ENCODE measurements around the gene SURF4. TPM values are rescaled to one million over a fixed set of nuclear protein-coding genes. Genes with fewer than 3 reads are reported as not detected.
A peak's percentile ranks its signal among the peaks of the same experiment; 100 is the strongest.
"Not testable (repeated sequence)": the region's sequence is repeated elsewhere in the genome, so short reads cannot be mapped to it uniquely, and the experiment has no call there.

SURF4 gene
- total and polyA plus RNA-seq, 3 experiments from 2014 or later, result 202 to 250 (median 239) TPM

DNA sequence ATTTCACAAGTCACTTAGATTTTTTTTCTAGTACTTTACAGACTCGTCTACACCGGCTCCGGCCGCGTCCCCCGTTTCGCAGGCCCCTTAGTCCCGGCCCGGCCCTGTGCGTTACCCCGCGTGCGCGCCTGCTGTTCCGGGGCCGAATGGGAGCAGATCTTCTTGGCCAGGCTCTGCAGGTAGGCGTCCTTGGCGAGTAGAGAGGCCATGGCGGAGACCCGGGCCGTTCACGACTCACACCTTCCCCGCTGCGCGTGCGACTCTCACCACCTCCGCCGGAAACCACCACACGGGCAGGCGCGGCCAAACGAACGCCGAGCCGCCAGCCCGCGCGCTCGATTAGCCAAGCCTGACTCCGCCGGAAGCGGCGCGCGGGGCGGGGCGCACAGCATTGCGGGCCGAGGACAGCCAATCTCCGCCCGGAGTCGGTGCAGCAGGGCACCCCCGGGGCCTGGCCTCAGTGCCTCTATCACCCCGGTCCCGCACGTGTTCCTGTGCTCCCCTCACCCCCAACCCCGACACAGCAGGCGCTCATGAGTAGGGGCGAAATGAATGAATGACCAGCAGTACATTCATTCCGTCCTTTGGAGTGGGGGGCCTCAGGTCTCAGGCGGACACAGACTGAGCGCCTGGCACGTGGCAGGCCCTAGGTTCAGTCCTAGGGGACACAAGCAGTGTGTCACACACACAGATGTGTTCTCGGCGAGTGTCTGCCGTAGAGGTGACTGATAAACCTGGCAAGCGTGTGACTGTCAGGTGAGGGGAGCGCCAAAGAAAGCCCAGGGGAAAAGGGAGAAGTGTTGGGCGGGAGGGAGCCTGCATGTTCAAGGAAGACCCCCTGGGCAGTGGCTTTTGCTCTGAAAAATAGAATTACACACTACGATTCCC is 39.7 kb downstream of the SURF4 start, which contains the start of gene SURF6:
TSS of gene SURF6 (minus strand) at position 265 of the 888 bp plus-strand sequence. CDS start at position 209, 56 bp downstream.
- Mint-ChIP-seq H3K4me1 (peaks cover 36 to 53% (median 49%) of the 10 kb centered on the region in 3 donors), H3K36me3 (peaks cover 0 to 65% (median 8%) of the 10 kb centered on the region in 3 donors)

DNA sequence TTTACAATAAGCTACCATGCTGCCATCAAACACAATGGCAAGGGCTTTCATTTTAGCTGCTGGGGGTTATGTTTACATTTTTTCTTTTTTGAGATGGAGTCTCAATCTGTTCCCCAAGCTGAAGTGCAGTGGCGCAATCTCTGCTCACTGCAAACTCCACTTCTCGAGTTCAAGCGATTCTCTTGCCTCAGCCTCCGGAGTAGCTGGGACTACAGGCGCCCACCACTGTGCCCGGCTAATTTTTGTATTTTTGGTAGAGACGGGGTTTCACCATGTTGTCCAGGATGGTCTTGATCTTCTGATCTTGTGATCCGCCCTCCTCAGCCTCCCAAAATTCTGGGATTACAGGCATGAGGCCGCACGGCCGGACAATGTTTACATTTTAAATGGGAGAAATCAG is 41.0 kb downstream of the SURF4 start:
- not testable (repeated sequence) for DNase-seq; H3K27me3 Mint-ChIP-seq; H3K9me3 ChIP-seq (ENCODE audit: low read length); H3K9me3 Mint-ChIP-seq; H3K27me3 ChIP-seq (ENCODE audit: insufficient read depth, low read length, poor library complexity, severe bottlenecking)
- Histone ChIP-seq H3K4me3 (ENCODE audit: low read length) (peak overlapping the region; percentile 92), H3K27ac (ENCODE audit: low read depth, low read length) (peak overlapping the region; percentile 72), H3K4me1 (ENCODE audit: insufficient read depth, low read length) (peaks cover 31% of the 10 kb centered on the region), H3K36me3 (ENCODE audit: insufficient read depth, low read length) (peaks cover 34% of the 10 kb centered on the region)
- Mint-ChIP-seq H3K36me3 (peaks cover 3 to 65% (median 8%) of the 10 kb centered on the region in 3 donors), H3K4me3 (peak overlapping the region; percentile 95 to 98 (median 96)), H3K4me1 (peaks cover 28 to 45% (median 42%) of the 10 kb centered on the region in 3 donors), H3K27ac (peak overlapping the region in 7 of 8 donors; percentile 72 to 96 (median 93))
- POLR2A ChIA-PET, result interaction anchor here (1.8 to 2.1 kb wide), 2 partner anchors 13 to 36 kb away, joined by 8 to 14 read pairs; partner anchors contain the start of genes MED22 and RPL7A
- CTCF ChIA-PET, result interaction anchor here (0.9 to 2.0 kb wide), 5 partner anchors 22 to 191 kb away, joined by 3 to 7 read pairs (median 4); no protein-coding TSS in a partner anchor

More for the DNA sequence above, 39.7 kb downstream of the SURF4 start, which contains the start of gene SURF6:
- peaks cover 26% of the 10 kb centered on the region for H3K36me3 ChIP-seq (ENCODE audit: insufficient read depth, low read length)
- peak within 1 kb of the TSS; percentile 72 for H3K27ac ChIP-seq (ENCODE audit: low read depth, low read length)
- H3K27me3 Mint-ChIP-seq, result no peaks in the 10 kb centered on the region
- H3K4me3 ChIP-seq (ENCODE audit: low read length), result peak within 1 kb of the TSS; percentile 92
- H3K4me1 ChIP-seq (ENCODE audit: insufficient read depth, low read length), result peaks cover 41% of the 10 kb centered on the region
- H3K27ac Mint-ChIP-seq, result peak within 1 kb of the TSS; percentile 92 to 96 (median 94)
- no peaks in the 10 kb centered on the region for H3K27me3 ChIP-seq (ENCODE audit: insufficient read depth, low read length, poor library complexity, severe bottlenecking)
- H3K9me3 ChIP-seq (ENCODE audit: low read length), result no peaks in the 10 kb centered on the region
- H3K4me3 Mint-ChIP-seq, result peak within 1 kb of the TSS; percentile 95 to 98 (median 96)
- no peaks in the 10 kb centered on the region for H3K9me3 Mint-ChIP-seq
- CTCF ChIA-PET, result interaction anchor here (1.2 to 2.0 kb wide), 3 partner anchors 35 to 42 kb away, joined by 3 to 7 read pairs (median 5); no protein-coding TSS in a partner anchor
- DNase-seq, result peak; percentile 89 to 94 (median 93)
- POLR2A ChIA-PET, result interaction anchor here (0.6 to 2.1 kb wide), 3 partner anchors 20 to 38 kb away, joined by 3 to 14 read pairs (median 8); partner anchors contain the start of genes SURF1 and SURF2

DNA sequence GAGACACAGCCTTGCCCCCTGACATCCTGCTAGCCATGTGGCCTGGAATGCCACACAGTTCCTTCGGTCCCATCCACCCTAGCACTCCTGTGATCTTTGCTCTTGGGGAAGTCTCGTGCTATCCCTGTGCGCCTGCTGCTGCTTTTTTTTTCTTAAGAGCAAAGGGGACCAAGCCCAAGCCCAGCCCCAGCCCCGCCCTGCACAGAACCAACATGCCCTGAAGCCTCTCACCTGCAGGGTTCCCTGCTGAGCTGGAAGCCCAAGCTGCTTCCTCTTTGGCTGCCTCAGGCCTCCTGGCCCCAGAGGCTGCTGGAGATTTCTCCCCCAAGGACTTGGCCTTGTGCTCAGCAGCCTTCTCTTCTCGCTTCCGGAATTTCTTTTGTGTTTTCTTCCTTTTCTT is 41.7 kb downstream of the SURF4 start:
- Histone ChIP-seq H3K36me3 (ENCODE audit: insufficient read depth, low read length) (peaks cover 34% of the 10 kb centered on the region), H3K4me3 (ENCODE audit: low read length) (no peak overlapping the region), H3K4me1 (ENCODE audit: insufficient read depth, low read length) (peaks cover 29% of the 10 kb centered on the region), H3K9me3 (ENCODE audit: low read length) (no peaks in the 10 kb centered on the region), H3K27ac (ENCODE audit: low read depth, low read length) (no peak overlapping the region), H3K27me3 (ENCODE audit: insufficient read depth, low read length, poor library complexity, severe bottlenecking) (no peaks in the 10 kb centered on the region)
- Mint-ChIP-seq H3K27me3 (no peaks in the 10 kb centered on the region), H3K4me3 (peak overlapping the region in 4 of 7 donors; percentile 36 to 59 (median 37)), H3K27ac (peak overlapping the region in 5 of 8 donors; percentile 24 to 94 (median 47)), H3K36me3 (peaks cover 3 to 61% (median 8%) of the 10 kb centered on the region in 3 donors), H3K9me3 (no peaks in the 10 kb centered on the region), H3K4me1 (peaks cover 21 to 45% (median 40%) of the 10 kb centered on the region in 3 donors)
- ChIA-PET CTCF (interaction anchor here (0.9 to 2.0 kb wide), 4 partner anchors 23 to 190 kb away, joined by 3 to 7 read pairs (median 4); no protein-coding TSS in a partner anchor), POLR2A (interaction anchor here (0.6 to 2.1 kb wide), 3 partner anchors 14 to 826 kb away, joined by 8 to 14 read pairs (median 8); partner anchors contain the start of genes MED22 and RPL7A)
- DNase-seq, result peak in 1 of 5 donors; percentile 39

DNA sequence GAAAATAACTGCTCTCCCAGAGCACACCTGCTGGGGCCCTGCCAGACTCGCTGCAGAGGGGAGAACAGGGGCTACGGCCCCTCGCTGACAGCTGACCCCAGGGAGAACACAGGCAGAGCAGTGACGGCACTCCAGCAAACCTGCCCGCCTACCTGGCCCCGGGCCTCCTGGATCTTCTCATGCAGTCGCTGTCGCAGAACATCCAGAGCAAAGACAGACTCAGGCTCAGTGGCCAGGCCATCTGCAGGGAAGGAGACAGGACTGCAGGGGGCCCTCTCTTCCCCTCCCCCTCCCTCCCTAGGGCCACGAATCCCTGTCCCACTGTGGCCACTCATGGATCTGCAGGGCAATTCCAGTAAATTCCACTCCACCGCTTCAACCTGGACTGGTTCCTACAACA is 42.3 kb downstream of the SURF4 start:
- Mint-ChIP-seq H3K36me3 (peaks cover 3 to 61% (median 4%) of the 10 kb centered on the region in 3 donors), H3K4me1 (peaks cover 21 to 50% (median 35%) of the 10 kb centered on the region in 3 donors), H3K27me3 (no peaks in the 10 kb centered on the region), H3K9me3 (no peaks in the 10 kb centered on the region), H3K27ac (peak overlapping the region in 2 of 8 donors; percentile 52 to 84), H3K4me3 (peak overlapping the region in 2 of 7 donors; percentile 22 to 36)
- Histone ChIP-seq H3K27ac (ENCODE audit: low read depth, low read length) (no peak overlapping the region), H3K9me3 (ENCODE audit: low read length) (no peaks in the 10 kb centered on the region), H3K27me3 (ENCODE audit: insufficient read depth, low read length, poor library complexity, severe bottlenecking) (no peaks in the 10 kb centered on the region), H3K4me1 (ENCODE audit: insufficient read depth, low read length) (peaks cover 29% of the 10 kb centered on the region), H3K4me3 (ENCODE audit: low read length) (no peak overlapping the region), H3K36me3 (ENCODE audit: insufficient read depth, low read length) (peaks cover 34% of the 10 kb centered on the region)
- ChIA-PET CTCF (no interaction called here), POLR2A (interaction anchor here (0.6 kb wide), 1 partner anchor 826 kb away, joined by 8 read pairs; no protein-coding TSS in a partner anchor)
- DNase-seq, result peak in 1 of 5 donors; percentile 38

DNA sequence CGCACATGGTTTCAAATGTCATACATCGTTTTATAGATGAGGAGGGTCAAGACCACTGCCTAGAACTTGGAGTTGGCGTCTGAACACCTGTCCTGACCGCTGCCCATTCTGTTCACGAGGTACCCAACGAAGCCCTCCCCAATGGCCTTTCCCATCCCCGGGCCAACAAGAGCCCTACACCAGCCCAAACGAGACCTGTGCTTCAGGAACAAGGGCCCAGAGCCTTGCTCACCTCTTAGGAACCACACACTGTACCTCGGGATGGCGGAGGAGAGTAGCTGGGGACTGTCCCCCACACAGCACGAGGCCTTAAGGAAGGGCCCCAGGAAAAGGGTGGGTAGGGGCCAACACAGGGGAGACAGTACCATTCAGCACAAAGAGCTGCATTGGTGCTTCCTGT is 42.8 kb downstream of the SURF4 start:
- peaks cover 21 to 52% (median 35%) of the 10 kb centered on the region in 3 donors for H3K4me1 Mint-ChIP-seq
- peaks cover 3 to 61% (median 4%) of the 10 kb centered on the region in 3 donors for H3K36me3 Mint-ChIP-seq
- no peak overlapping the region for H3K4me3 ChIP-seq (ENCODE audit: low read length)
- no peaks in the 10 kb centered on the region for H3K27me3 Mint-ChIP-seq
- H3K4me1 ChIP-seq (ENCODE audit: insufficient read depth, low read length), result peaks cover 29% of the 10 kb centered on the region
- H3K27ac Mint-ChIP-seq, result peak overlapping the region in 1 of 8 donors; percentile 79
- peaks cover 34% of the 10 kb centered on the region for H3K36me3 ChIP-seq (ENCODE audit: insufficient read depth, low read length)
- ChIA-PET POLR2A (interaction anchor here (1.0 to 1.1 kb wide), 2 partner anchors 15 to 44 kb away, joined by 3 to 4 read pairs; partner anchors contain the start of genes MED22, RPL7A and STKLD1), CTCF (interaction anchor here (0.8 to 1.1 kb wide), 2 partner anchors 41 to 70 kb away, joined by 3 to 4 read pairs; no protein-coding TSS in a partner anchor)
- peak in 1 of 5 donors; percentile 38 for DNase-seq
- H3K9me3 Mint-ChIP-seq, result no peaks in the 10 kb centered on the region
- H3K9me3 ChIP-seq (ENCODE audit: low read length), result no peaks in the 10 kb centered on the region
- H3K27ac ChIP-seq (ENCODE audit: low read depth, low read length), result no peak overlapping the region
- H3K4me3 Mint-ChIP-seq, result peak overlapping the region in 2 of 7 donors; percentile 24 to 66
- no peaks in the 10 kb centered on the region for H3K27me3 ChIP-seq (ENCODE audit: insufficient read depth, low read length, poor library complexity, severe bottlenecking)

DNA sequence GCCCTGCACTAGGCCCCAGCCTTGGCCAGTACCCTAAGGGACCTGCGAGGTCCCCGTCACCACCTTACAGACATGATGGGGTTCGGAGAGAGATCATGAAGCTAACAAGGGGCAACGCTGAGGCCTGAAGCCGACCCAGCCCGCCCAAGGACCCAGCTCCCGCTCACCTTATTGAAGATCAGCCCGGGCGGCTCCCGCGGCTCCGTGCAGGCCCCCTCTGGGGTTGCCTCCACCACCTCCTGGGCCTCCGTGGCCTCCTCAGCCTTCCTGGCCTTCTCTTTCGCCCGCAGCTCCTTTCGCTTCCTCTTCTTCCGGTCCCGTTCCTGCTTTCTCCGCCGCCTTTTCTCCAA is 43.5 kb downstream of the SURF4 start:
- CTCF ChIA-PET, result interaction anchor here (0.8 to 1.1 kb wide), 2 partner anchors 42 to 71 kb away, joined by 3 to 4 read pairs; no protein-coding TSS in a partner anchor
- H3K27ac Mint-ChIP-seq, result peak overlapping the region in 1 of 8 donors; percentile 24

DNA sequence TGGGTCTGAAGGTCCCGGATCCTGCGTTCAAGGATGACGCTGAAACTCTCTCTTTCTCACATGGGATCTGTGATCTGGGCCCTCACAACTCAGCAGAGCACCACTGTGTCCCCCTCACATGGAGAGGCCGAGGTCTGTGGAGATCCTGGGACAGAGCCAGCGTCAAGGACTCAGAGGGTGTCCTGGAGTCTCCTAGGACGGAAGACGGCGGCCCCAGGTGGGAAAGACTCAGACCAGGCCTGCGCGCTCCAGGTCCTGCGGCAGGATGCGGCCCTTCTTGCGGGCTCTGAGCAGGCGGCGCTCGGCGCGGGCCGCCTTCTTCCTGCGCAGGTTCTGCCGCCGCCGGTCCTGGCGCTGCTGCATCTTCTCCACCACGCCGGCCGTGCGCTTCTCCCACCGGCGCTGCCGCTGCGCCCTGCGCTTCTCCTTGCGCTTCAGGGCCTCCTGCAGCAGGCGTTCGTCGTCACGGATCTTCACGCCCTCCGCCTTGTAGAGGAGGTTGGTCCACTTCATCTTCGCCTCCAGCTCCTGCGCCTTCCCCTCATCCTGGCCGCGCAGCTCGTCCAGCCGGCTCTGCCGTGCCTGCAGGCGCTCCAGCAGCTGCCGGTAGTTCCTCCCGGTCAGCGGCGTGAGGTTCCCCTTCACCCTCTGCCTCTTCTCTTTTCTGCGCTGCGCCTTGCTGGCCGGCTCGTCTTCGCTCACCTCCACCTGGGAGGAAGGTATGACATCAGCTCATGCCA is 44.0 kb downstream of the SURF4 start:
- H3K36me3 ChIP-seq (ENCODE audit: insufficient read depth, low read length), result peaks cover 34% of the 10 kb centered on the region
- Mint-ChIP-seq H3K9me3 (no peaks in the 10 kb centered on the region), H3K27ac (peak overlapping the region in 1 of 8 donors; percentile 66), H3K4me1 (peaks cover 21 to 51% (median 39%) of the 10 kb centered on the region in 3 donors), H3K36me3 (peaks cover 3 to 65% (median 4%) of the 10 kb centered on the region in 3 donors), H3K27me3 (no peaks in the 10 kb centered on the region), H3K4me3 (peak overlapping the region in 1 of 7 donors; percentile 24)
- ChIA-PET POLR2A (interaction anchor here (1.0 kb wide), 1 partner anchor 16 kb away, joined by 4 read pairs; the partner anchor contains the start of genes MED22 and RPL7A), CTCF (interaction anchor here (1.1 kb wide), 1 partner anchor 42 kb away, joined by 4 read pairs; no protein-coding TSS in a partner anchor)
- no peak overlapping the region for H3K27ac ChIP-seq (ENCODE audit: low read depth, low read length)
- H3K4me3 ChIP-seq (ENCODE audit: low read length), result no peak overlapping the region
- no peaks in the 10 kb centered on the region for H3K27me3 ChIP-seq (ENCODE audit: insufficient read depth, low read length, poor library complexity, severe bottlenecking)
- H3K4me1 ChIP-seq (ENCODE audit: insufficient read depth, low read length), result peaks cover 29% of the 10 kb centered on the region
- H3K9me3 ChIP-seq (ENCODE audit: low read length), result no peaks in the 10 kb centered on the region
- DNase-seq, result no peak

More for the DNA sequence above, 43.5 kb downstream of the SURF4 start:
- POLR2A ChIA-PET, result interaction anchor here (1.0 to 1.1 kb wide), 2 partner anchors 16 to 44 kb away, joined by 3 to 4 read pairs; partner anchors contain the start of genes MED22, RPL7A and STKLD1
- Mint-ChIP-seq H3K4me3 (peak overlapping the region in 1 of 7 donors; percentile 24), H3K9me3 (no peaks in the 10 kb centered on the region), H3K27me3 (no peaks in the 10 kb centered on the region), H3K4me1 (peaks cover 21 to 54% (median 39%) of the 10 kb centered on the region in 3 donors), H3K36me3 (peaks cover 3 to 65% (median 4%) of the 10 kb centered on the region in 3 donors)
- H3K36me3 ChIP-seq (ENCODE audit: insufficient read depth, low read length), result peaks cover 34% of the 10 kb centered on the region
- no peaks in the 10 kb centered on the region for H3K27me3 ChIP-seq (ENCODE audit: insufficient read depth, low read length, poor library complexity, severe bottlenecking)
- H3K4me3 ChIP-seq (ENCODE audit: low read length), result no peak overlapping the region
- DNase-seq, result no peak
- H3K4me1 ChIP-seq (ENCODE audit: insufficient read depth, low read length), result peaks cover 29% of the 10 kb centered on the region
- no peaks in the 10 kb centered on the region for H3K9me3 ChIP-seq (ENCODE audit: low read length)
- no peak overlapping the region for H3K27ac ChIP-seq (ENCODE audit: low read depth, low read length)

All from CD8-positive, alpha-beta memory T cell (primary cell).